Type B pancreatic cell (in vitro differentiated cells): ENCODE data around the gene C1QTNF7. TPM values are rescaled to one million over a fixed set of nuclear protein-coding genes. Genes with fewer than 3 reads are reported as not detected.

Experiments
- DNase-seq: peaks from one replicate; pipeline ENCODE4 v3.0.0; 2021; ENCODE audit warnings: mixed read lengths; ENCODE audit not compliant: unreplicated experiment; ENCODE audit errors: extremely low spot score
- H3K27ac Mint-ChIP-seq: 2 replicates; pipeline ENCODE4 v1.8.0; 2021; ENCODE audit warnings: mild to moderate bottlenecking, mixed read lengths
- H3K27me3 Mint-ChIP-seq: 2 replicates; pipeline ENCODE4 v1.8.0; 2021; ENCODE audit warnings: mixed read lengths
- H3K36me3 Mint-ChIP-seq: 2 replicates; pipeline ENCODE4 v1.8.0; 2021; ENCODE audit warnings: mixed read lengths
- H3K4me1 Mint-ChIP-seq: one replicate; pipeline ENCODE4 v1.8.0; 2021; ENCODE audit warnings: mixed read lengths; ENCODE audit not compliant: unreplicated experiment
- H3K4me3 Mint-ChIP-seq: 2 replicates; pipeline ENCODE4 v1.8.0; 2021; ENCODE audit warnings: mild to moderate bottlenecking, mixed read lengths
- H3K9me3 Mint-ChIP-seq: 2 replicates; pipeline ENCODE4 v1.8.0; 2021; ENCODE audit warnings: mixed read lengths
- CTCF ChIP-seq: fragments of 200-600 bp; sonication (generic); conservative IDR thresholded peaks from 2 replicates; pipeline ENCODE4 v1.5.0; 2021; ENCODE audit warnings: antibody characterized with exemption, mild to moderate bottlenecking
- total RNA-seq: library from RNA; stranded (reverse); gene quantifications from 2 replicates; pipeline ENCODE4 v1.2.1, GENCODE V29; 2021; ENCODE audit warnings: low replicate concordance

Gene C1QTNF7
- total RNA-seq, 1 donor from 2014 or later, result 1.8 TPM

- Mint-ChIP-seq H3K27ac (no peak overlapping the region), H3K36me3 (no peaks in the 10 kb centered on the region), H3K9me3 (no peaks in the 10 kb centered on the region), H3K4me3 (no peak overlapping the region), H3K27me3 (peaks cover 4% of the 10 kb centered on the region), H3K4me1 (no peaks in the 10 kb centered on the region)
- no peak for TF ChIP-seq CTCF
- no peak for DNase-seq
These were observed 42.3 kb upstream of the C1QTNF7 start for GRCh38 chr4:15385515-15385914.

- Mint-ChIP-seq H3K9me3 (no peaks in the 10 kb centered on the region), H3K4me3 (no peak overlapping the region), H3K4me1 (no peaks in the 10 kb centered on the region), H3K36me3 (no peaks in the 10 kb centered on the region), H3K27ac (no peak overlapping the region), H3K27me3 (peaks cover 4% of the 10 kb centered on the region)
- no peak for DNase-seq
- no peak for TF ChIP-seq CTCF
These were observed 41.9 kb upstream of the C1QTNF7 start for GRCh38 chr4:15385928-15386327.

GRCh38 chr4:15390494-15390893, 37.3 kb upstream of the C1QTNF7 start:
- no peak overlapping the region for H3K27ac Mint-ChIP-seq
- no peak for TF ChIP-seq CTCF
- peaks cover 4% of the 10 kb centered on the region for H3K4me1 Mint-ChIP-seq
- H3K4me3 Mint-ChIP-seq, result no peak overlapping the region
- H3K27me3 Mint-ChIP-seq, result no peaks in the 10 kb centered on the region
- no peaks in the 10 kb centered on the region for H3K9me3 Mint-ChIP-seq
- no peaks in the 10 kb centered on the region for H3K36me3 Mint-ChIP-seq
- no peak for DNase-seq

GRCh38 chr4:15392053-15392805, 35.6 kb upstream of the C1QTNF7 start:
- H3K9me3 Mint-ChIP-seq, result peaks cover 4% of the 10 kb centered on the region
- no peak overlapping the region for H3K27ac Mint-ChIP-seq
- H3K4me1 Mint-ChIP-seq, result peaks cover 7% of the 10 kb centered on the region
- no peak for DNase-seq
- H3K36me3 Mint-ChIP-seq, result no peaks in the 10 kb centered on the region
- no peak for TF ChIP-seq CTCF
- H3K4me3 Mint-ChIP-seq, result no peak overlapping the region
- H3K27me3 Mint-ChIP-seq, result no peaks in the 10 kb centered on the region

- no peak for TF ChIP-seq CTCF
- Mint-ChIP-seq H3K27ac (peak overlapping the region; percentile 58), H3K4me3 (peak overlapping the region; percentile 61), H3K36me3 (no peaks in the 10 kb centered on the region), H3K27me3 (no peaks in the 10 kb centered on the region), H3K4me1 (peaks cover 12% of the 10 kb centered on the region), H3K9me3 (peaks cover 9% of the 10 kb centered on the region)
- DNase-seq, result no peak
These were observed 32.5 kb upstream of the C1QTNF7 start for GRCh38 chr4:15395311-15395710.
